Measurements from ENCODE around the gene RASGRP4.

The RASGRP4 gene

DNA sequence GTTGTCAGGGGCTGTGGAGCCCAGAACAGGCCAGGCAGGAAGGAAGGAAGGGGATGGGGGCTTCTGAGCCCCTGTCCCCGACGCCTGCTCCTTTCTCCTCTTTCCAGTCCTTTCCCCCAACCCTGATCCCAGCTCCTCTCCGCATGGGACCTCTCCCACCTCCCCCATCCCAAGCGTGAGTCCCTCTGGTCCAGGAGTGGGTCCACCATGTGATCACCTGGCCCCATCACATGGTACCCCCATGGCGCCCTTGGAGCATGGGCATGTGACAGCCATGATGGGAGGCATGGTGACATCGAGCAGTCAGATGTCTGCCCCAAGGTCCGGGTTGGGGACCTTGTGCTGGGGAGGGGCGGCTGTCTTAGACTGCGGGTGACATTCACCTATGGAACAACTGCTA, 16.7 kb upstream of the RASGRP4 start:
- no peak overlapping the region for H3K4ac ChIP-seq (ENCODE audit: low read length)
- no peak overlapping the region for H2BK120ac ChIP-seq (ENCODE audit: low read depth, low read length)
- peak overlapping the region; percentile 20 for H3K18ac ChIP-seq (ENCODE audit: low read length)
- no peak overlapping the region for H3K14ac ChIP-seq (ENCODE audit: low read length)
- H2AFZ ChIP-seq (ENCODE audit: low read length): no peak overlapping the region
- H4K91ac ChIP-seq (ENCODE audit: low read depth, low read length, poor library complexity): no peak overlapping the region
- no peak overlapping the region for H2BK5ac ChIP-seq (ENCODE audit: low read length)
- H2AK5ac ChIP-seq (ENCODE audit: low read depth, low read length): peak overlapping the region; percentile 43
- H3K27ac ChIP-seq (replicated peaks; ENCODE audit: low read length): no peak overlapping the region
- peaks cover 0 to 3% (median 0%) of the 10 kb centered on the region in 3 experiments for H3K27me3 ChIP-seq (ENCODE audit: control insufficient read depth in 3 of 3, insufficient read depth in 3 of 3, low read depth in 1 of 3, low read length in 3 of 3)
- H3K36me3 ChIP-seq (replicated peaks in 1 of 2; ENCODE audit: control insufficient read depth in 2 of 2, insufficient read depth in 2 of 2, low read length in 2 of 2): no peaks in the 10 kb centered on the region
- no peak overlapping the region for H2BK12ac ChIP-seq (ENCODE audit: low read length)
- H4K8ac ChIP-seq (ENCODE audit: low read depth, low read length): no peak overlapping the region
- no peak for DNase-seq (ENCODE audit: low spot score)
- no peaks in the 10 kb centered on the region for H3K79me1 ChIP-seq (ENCODE audit: low read depth, low read length)
- peaks cover 0 to 5% of the 10 kb centered on the region in 2 donors for H3K4me1 ChIP-seq (ENCODE audit: control insufficient read depth in 2 of 2, insufficient read depth in 1 of 2, low read depth in 1 of 2, low read length in 2 of 2)
- no peak overlapping the region for H3K23ac ChIP-seq (ENCODE audit: low read depth, low read length, poor library complexity)
- H3K4me2 ChIP-seq (ENCODE audit: insufficient read depth, low read length, poor library complexity, severe bottlenecking): no peak overlapping the region
- no peaks in the 10 kb centered on the region for H3K9me3 ChIP-seq (replicated peaks in 1 of 2; ENCODE audit: control insufficient read depth in 2 of 2, insufficient read depth in 1 of 2, low read depth in 1 of 2, low read length in 2 of 2)
- H2BK15ac ChIP-seq (ENCODE audit: low read length): peak overlapping the region; percentile 93
- no peak overlapping the region for H3K4me3 ChIP-seq (ENCODE audit: low read length in 2 of 2)
- H3K9ac ChIP-seq (ENCODE audit: low read depth, low read length, poor library complexity): no peak overlapping the region
- WGBS, 2 donors (ENCODE audit: extremely low coverage in 2 of 2, insufficient read length in 2 of 2, insufficient replicate concordance in 1 of 2): no CpG with 5 or more reads among the region's 9 CpGs

DNA sequence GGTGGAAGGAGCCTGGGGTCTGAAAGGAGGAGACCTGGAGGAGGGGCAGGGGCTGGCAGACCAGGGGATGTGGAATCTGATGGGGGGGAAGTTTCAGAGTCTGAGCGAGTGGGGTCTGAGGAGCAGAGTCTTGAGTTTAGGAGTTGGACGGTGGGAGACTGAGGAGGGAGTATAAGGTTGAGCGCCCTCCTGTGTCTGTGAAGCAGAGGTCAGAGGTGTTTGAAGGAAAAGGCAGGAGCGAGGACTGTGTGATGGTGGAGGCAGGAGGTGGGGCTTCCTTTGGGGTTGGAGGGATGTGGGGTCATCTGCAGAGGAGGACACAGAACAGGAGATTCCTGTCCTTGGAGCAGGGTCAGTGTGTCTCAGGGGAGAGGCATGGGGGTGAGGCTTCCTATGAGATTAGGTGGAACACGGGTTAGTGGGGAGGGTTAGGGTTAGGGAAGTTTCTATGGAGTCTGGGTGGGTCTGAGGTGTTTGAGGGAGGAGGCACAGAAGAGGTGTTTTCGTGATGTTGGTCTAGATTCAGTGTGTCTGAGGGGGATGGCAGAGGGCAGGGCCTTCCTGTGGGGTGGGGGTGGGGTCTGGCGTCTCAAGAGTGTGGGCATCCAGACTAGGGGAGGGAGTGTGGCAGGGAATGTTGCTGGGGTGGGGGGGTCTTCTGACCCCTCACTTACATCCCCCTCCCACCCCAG, 15.8 kb upstream of the RASGRP4 start:
- Histone ChIP-seq H3K79me1 (ENCODE audit: low read depth, low read length) (no peaks in the 10 kb centered on the region), H2BK5ac (ENCODE audit: low read length) (peak overlapping the region; percentile 39), H4K91ac (ENCODE audit: low read depth, low read length, poor library complexity) (no peak overlapping the region), H3K4ac (ENCODE audit: low read length) (no peak overlapping the region), H4K8ac (ENCODE audit: low read depth, low read length) (no peak overlapping the region), H3K9me3 (replicated peaks in 1 of 2; ENCODE audit: control insufficient read depth in 2 of 2, insufficient read depth in 1 of 2, low read depth in 1 of 2, low read length in 2 of 2) (no peaks in the 10 kb centered on the region), H3K36me3 (replicated peaks in 1 of 2; ENCODE audit: control insufficient read depth in 2 of 2, insufficient read depth in 2 of 2, low read length in 2 of 2) (no peaks in the 10 kb centered on the region), H3K9ac (ENCODE audit: low read depth, low read length, poor library complexity) (no peak overlapping the region), H3K27me3 (ENCODE audit: control insufficient read depth in 3 of 3, insufficient read depth in 3 of 3, low read depth in 1 of 3, low read length in 3 of 3) (peaks cover 0 to 3% (median 0%) of the 10 kb centered on the region in 3 experiments), H2AK5ac (ENCODE audit: low read depth, low read length) (no peak overlapping the region), H2BK120ac (ENCODE audit: low read depth, low read length) (no peak overlapping the region), H2BK12ac (ENCODE audit: low read length) (peak overlapping the region; percentile 46), H3K4me2 (ENCODE audit: insufficient read depth, low read length, poor library complexity, severe bottlenecking) (no peak overlapping the region), H3K27ac (replicated peaks; ENCODE audit: low read length) (no peak overlapping the region), H3K23ac (ENCODE audit: low read depth, low read length, poor library complexity) (peak overlapping the region; percentile 55), H3K14ac (ENCODE audit: low read length) (no peak overlapping the region), H2BK15ac (ENCODE audit: low read length) (peak overlapping the region; percentile 93), H3K4me3 (ENCODE audit: low read length in 2 of 2) (no peak overlapping the region), H3K4me1 (ENCODE audit: control insufficient read depth in 2 of 2, insufficient read depth in 1 of 2, low read depth in 1 of 2, low read length in 2 of 2) (peaks cover 0 to 5% of the 10 kb centered on the region in 2 donors), H3K18ac (ENCODE audit: low read length) (peak overlapping the region; percentile 83), H2AFZ (ENCODE audit: low read length) (peak overlapping the region; percentile 43)
- DNase-seq (ENCODE audit: low spot score): no peak
- no CpG with 5 or more reads among the region's 7 CpGs for WGBS, 2 donors (ENCODE audit: extremely low coverage in 2 of 2, insufficient read length in 2 of 2, insufficient replicate concordance in 1 of 2)

DNA sequence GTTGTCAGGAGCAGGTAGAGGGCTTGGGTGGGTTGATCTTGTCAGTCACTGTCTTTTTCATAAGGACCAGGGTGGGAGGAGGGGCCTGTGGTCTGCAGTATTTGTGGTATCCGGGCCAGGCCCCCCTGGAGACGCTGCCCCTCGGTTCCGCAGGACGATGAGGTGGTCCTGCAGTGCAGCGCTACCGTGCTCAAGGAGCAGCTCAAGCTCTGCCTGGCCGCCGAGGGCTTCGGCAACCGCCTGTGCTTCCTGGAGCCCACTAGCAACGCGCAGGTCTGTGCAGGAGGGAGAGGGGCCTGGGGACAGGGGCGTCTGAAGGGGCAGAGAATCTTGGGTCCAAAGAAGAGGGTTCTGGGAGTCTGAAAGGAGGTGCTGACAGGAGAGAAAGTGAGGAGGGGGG, 14.6 kb upstream of the RASGRP4 start:
- H3K79me1 ChIP-seq (ENCODE audit: low read depth, low read length): no peaks in the 10 kb centered on the region
- no peak overlapping the region for H3K4ac ChIP-seq (ENCODE audit: low read length)
- H3K14ac ChIP-seq (ENCODE audit: low read length): no peak overlapping the region
- WGBS, 2 donors (ENCODE audit: extremely low coverage in 2 of 2, insufficient read length in 2 of 2, insufficient replicate concordance in 1 of 2): no CpG with 5 or more reads among the region's 14 CpGs
- peak overlapping the region in 1 of 2 donors; percentile 48 for H3K4me3 ChIP-seq (ENCODE audit: low read length in 2 of 2)
- DNase-seq (ENCODE audit: low spot score): no peak
- no peak overlapping the region for H4K91ac ChIP-seq (ENCODE audit: low read depth, low read length, poor library complexity)
- H2BK12ac ChIP-seq (ENCODE audit: low read length): no peak overlapping the region
- peak overlapping the region; percentile 72 for H2BK120ac ChIP-seq (ENCODE audit: low read depth, low read length)
- no peak overlapping the region for H2AFZ ChIP-seq (ENCODE audit: low read length)
- no peaks in the 10 kb centered on the region for H3K36me3 ChIP-seq (replicated peaks in 1 of 2; ENCODE audit: control insufficient read depth in 2 of 2, insufficient read depth in 2 of 2, low read length in 2 of 2)
- no peak overlapping the region for H3K9ac ChIP-seq (ENCODE audit: low read depth, low read length, poor library complexity)
- no peaks in the 10 kb centered on the region for H3K9me3 ChIP-seq (replicated peaks in 1 of 2; ENCODE audit: control insufficient read depth in 2 of 2, insufficient read depth in 1 of 2, low read depth in 1 of 2, low read length in 2 of 2)
- H3K18ac ChIP-seq (ENCODE audit: low read length): peak overlapping the region; percentile 52
- H3K4me1 ChIP-seq (ENCODE audit: control insufficient read depth in 2 of 2, insufficient read depth in 1 of 2, low read depth in 1 of 2, low read length in 2 of 2): peaks cover 0 to 5% of the 10 kb centered on the region in 2 donors
- no peak overlapping the region for H2BK5ac ChIP-seq (ENCODE audit: low read length)
- no peak overlapping the region for H3K4me2 ChIP-seq (ENCODE audit: insufficient read depth, low read length, poor library complexity, severe bottlenecking)
- H2BK15ac ChIP-seq (ENCODE audit: low read length): no peak overlapping the region
- H3K23ac ChIP-seq (ENCODE audit: low read depth, low read length, poor library complexity): no peak overlapping the region
- H2AK5ac ChIP-seq (ENCODE audit: low read depth, low read length): no peak overlapping the region
- no peak overlapping the region for H4K8ac ChIP-seq (ENCODE audit: low read depth, low read length)
- peaks cover 0 to 3% (median 0%) of the 10 kb centered on the region in 3 experiments for H3K27me3 ChIP-seq (ENCODE audit: control insufficient read depth in 3 of 3, insufficient read depth in 3 of 3, low read depth in 1 of 3, low read length in 3 of 3)
- no peak overlapping the region for H3K27ac ChIP-seq (replicated peaks; ENCODE audit: low read length)

DNA sequence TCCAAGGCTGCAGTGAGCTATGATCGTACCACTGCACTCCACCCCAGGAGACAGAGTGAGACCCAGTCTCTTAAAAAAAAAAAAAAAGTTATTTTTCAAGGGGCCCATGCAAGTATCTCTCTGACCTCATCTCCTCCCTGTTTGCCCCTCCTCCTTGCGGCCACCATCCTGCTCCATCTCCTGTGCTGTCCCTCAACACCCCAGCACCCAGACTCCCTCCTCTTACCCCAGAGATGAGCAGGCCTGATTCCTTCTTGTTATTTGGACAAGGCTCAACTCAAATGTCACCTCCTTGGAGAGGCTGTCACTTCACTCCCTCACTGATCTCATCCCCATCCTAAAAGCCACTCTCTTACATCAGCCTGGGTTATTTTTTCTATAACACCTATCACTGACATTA, 11.9 kb upstream of the RASGRP4 start:
- DNase-seq (ENCODE audit: low spot score): no peak

More for the DNA sequence above, 11.9 kb upstream of the RASGRP4 start:
- no CpG with 5 or more reads among the region's 2 CpGs for WGBS, 2 donors (ENCODE audit: extremely low coverage in 2 of 2, insufficient read length in 2 of 2, insufficient replicate concordance in 1 of 2)
- Histone ChIP-seq H3K27ac (replicated peaks; ENCODE audit: low read length) (no peak overlapping the region), H2BK5ac (ENCODE audit: low read length) (no peak overlapping the region), H2BK15ac (ENCODE audit: low read length) (no peak overlapping the region), H3K14ac (ENCODE audit: low read length) (no peak overlapping the region), H2AFZ (ENCODE audit: low read length) (no peak overlapping the region), H2AK5ac (ENCODE audit: low read depth, low read length) (no peak overlapping the region), H3K4ac (ENCODE audit: low read length) (no peak overlapping the region), H2BK120ac (ENCODE audit: low read depth, low read length) (no peak overlapping the region), H3K36me3 (replicated peaks in 1 of 2; ENCODE audit: control insufficient read depth in 2 of 2, insufficient read depth in 2 of 2, low read length in 2 of 2) (no peaks in the 10 kb centered on the region), H3K18ac (ENCODE audit: low read length) (no peak overlapping the region), H2BK12ac (ENCODE audit: low read length) (no peak overlapping the region), H3K4me1 (ENCODE audit: control insufficient read depth in 2 of 2, insufficient read depth in 1 of 2, low read depth in 1 of 2, low read length in 2 of 2) (peaks cover 11 to 20% of the 10 kb centered on the region in 2 donors), H3K9me3 (replicated peaks in 1 of 2; ENCODE audit: control insufficient read depth in 2 of 2, insufficient read depth in 1 of 2, low read depth in 1 of 2, low read length in 2 of 2) (no peaks in the 10 kb centered on the region), H3K23ac (ENCODE audit: low read depth, low read length, poor library complexity) (no peak overlapping the region), H3K79me1 (ENCODE audit: low read depth, low read length) (no peaks in the 10 kb centered on the region), H3K27me3 (ENCODE audit: control insufficient read depth in 3 of 3, insufficient read depth in 3 of 3, low read depth in 1 of 3, low read length in 3 of 3) (peaks cover 0 to 9% (median 0%) of the 10 kb centered on the region in 3 experiments), H3K4me3 (ENCODE audit: low read length in 2 of 2) (no peak overlapping the region), H4K91ac (ENCODE audit: low read depth, low read length, poor library complexity) (no peak overlapping the region), H4K8ac (ENCODE audit: low read depth, low read length) (no peak overlapping the region), H3K9ac (ENCODE audit: low read depth, low read length, poor library complexity) (no peak overlapping the region), H3K4me2 (ENCODE audit: insufficient read depth, low read length, poor library complexity, severe bottlenecking) (no peak overlapping the region)

All from neuronal stem cell (in vitro differentiated cells).